NCI-H2196 treated with DMSO at 0.1 percent for 48 hours (cell line): ENCODE data around the gene CFAP97.
"Not testable (repeated sequence)": the region's sequence is repeated elsewhere in the genome, so short reads cannot be mapped to it uniquely, and the experiment has no call there.

Experiments
- DNase-seq: peaks from one replicate; lab custom pipeline; 2025; ENCODE audit not compliant: unreplicated experiment; lab: John Stamatoyannopoulos, UW

Gene CFAP97

DNA sequence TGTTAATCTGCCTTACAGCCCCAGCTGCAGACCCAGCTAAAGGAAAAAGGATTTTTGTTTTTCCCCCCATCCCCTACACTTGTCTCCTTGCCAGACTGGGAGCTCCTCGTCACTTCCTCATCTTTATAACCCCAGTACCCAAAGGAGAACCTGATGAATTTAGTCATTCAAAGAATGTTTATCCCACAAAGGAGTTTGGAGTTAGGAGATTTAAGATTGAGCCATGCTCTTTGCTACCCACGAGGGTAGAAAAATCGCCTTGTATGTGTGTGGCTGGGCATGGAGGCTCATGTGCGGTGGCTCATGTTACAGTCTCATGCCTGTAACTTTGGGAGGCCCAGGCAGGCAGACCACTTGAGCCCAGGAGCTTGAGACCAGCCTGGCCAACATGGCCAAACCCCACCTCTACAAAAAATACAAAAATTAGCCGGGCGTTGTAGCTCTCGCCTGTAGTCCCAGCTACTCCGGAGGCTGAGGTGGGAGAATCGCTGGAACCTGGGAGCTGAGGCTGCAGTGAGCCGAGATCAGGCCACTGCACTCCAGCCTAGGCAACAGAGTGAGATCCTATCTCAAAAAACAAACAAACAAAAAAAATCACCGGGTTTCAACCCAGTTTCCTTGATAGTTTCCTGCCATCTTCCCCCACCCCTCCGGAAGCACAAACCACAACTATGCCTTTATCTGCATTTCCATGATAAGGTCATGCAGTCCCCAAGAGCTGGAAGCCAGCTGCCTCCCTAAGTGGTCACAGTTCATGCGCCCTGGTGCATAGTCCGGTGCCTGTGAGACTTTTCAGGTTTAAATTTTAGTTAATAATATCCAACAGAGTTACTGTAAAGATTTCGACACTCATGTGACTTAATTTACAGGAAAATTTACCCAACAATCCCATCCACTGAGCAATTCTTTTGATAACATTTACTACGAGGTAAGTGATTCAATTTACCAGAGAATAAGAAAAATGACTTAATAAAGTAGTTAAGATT, 1.5 kb downstream of the CFAP97 start:
- no peak for DNase-seq

DNA sequence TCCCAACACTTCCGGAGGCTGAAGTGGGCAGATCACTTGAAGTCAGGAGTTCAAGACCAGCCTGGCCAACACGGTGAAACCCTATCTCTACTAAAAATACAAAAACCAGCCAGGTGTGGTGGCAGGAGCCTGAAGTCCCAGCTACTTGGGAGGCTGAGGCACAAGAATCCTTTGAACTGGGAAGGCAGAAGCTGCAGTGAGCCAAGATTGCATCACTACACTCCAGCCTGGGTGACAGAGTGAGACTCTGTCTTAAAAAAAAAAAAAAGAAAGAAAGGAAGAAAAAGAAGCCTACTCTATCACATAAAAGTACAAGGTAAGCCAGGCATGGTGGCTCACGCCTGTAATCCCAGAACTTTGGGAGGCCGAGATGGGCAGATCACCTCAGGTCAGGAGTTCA, 5.6 kb downstream of the CFAP97 start:
- DNase-seq, result not testable (repeated sequence)

DNA sequence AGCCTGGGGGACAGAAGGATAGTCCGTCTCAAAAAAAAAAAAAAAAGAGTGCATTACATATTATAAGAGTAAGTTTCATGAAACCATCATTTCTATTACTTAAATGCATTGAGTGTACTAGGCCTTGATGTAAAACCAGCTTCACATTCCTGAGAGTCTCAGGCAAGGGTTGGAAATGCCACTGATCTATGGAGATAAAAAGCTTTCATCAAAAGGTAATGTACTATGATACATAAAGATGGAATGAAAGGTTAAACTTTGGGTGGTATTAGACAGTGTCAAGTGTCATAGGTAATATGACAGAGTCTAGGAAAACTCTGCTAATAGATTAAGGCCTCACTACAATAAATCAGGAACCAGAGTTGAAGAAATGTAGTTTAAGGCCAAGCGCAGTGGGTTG, 7.4 kb downstream of the CFAP97 start:
- no peak for DNase-seq

DNA sequence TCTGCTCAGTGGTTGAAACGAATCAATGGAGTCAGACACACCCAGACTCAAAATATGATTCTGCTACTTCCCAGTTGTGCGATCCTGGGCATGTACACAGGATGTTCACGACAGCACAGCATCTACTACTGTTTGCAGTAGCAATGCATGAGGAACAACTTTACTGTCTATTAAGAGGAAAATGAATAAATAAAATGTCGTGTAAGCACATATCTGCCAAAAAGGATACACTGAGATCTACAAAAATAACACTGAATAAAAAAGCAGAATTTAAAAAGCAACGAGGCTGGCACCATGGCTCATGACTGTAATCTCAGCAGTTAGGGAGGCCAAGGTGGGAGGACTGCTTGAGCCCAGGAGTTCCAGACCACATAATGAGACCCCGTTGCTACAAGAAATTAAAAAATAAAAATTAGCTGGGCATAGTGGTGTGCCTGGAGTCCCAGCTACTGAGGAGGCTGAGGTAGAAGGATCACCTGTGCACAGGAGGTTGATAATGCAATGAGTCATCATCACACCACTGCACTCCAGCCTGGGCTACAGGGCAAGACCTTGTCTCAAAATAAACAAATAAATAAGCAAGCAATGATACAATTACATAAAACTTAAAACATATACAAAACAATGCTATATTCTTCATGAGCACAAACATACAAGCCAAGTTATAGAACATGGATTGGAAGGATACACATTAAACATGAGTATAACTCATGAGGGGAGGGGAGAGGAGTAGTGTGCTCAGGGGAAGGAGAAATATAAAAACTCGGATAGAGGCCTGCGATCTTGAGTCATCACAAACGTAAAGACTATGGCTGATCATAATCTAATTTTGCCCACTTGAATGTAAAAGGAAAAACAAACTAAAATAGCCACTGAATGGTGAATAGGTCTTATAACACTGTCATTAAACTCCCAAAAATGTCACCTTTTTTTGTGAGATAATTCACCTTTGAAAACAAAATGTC, 8.6 kb downstream of the CFAP97 start:
- no peak for DNase-seq

DNA sequence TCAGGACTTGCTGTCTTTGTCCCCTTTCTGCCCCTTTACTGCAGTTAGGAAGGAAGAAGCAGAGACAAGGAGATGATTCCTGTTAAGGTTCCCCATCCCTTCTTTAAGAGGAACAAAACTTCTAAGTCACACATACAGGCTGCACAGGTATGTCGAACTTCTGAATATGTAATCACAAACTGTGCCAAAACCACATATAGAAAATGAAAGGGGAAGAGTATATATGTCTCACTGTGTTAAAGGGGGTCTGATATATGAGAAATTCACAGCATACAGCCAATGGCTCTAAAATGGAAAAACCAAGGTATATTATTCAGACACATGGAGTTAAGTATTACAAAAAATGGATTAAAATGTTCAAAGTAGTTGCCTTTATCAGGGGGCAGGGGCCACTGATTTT, 11.7 kb downstream of the CFAP97 start:
- DNase-seq, result no peak

DNA sequence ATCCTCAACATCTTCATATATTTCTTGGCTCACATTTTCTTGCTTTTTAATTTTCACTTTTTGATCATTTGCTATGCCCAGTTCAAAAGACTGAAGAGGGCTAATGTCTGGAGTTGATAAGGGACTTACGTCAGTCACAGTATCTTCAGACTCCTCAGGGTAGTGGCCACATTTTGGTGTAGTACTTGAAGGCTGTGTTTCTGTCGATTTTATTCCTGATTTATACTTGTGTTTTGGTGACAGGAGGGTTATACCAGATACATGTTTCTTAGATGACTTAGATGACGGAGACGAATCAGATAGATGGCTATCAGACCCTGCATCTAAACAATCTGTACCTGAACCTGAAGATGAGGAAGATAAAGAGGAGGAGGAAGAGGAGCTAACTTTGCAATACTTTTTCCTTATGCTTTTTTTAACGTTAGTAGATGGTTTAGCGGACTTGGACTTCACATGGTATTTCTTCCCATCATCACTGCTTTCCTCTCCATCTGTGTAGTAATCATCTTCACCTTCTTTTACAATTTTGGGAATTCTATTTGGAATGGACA, 13.4 kb downstream of the CFAP97 start:
- no peak for DNase-seq

DNA sequence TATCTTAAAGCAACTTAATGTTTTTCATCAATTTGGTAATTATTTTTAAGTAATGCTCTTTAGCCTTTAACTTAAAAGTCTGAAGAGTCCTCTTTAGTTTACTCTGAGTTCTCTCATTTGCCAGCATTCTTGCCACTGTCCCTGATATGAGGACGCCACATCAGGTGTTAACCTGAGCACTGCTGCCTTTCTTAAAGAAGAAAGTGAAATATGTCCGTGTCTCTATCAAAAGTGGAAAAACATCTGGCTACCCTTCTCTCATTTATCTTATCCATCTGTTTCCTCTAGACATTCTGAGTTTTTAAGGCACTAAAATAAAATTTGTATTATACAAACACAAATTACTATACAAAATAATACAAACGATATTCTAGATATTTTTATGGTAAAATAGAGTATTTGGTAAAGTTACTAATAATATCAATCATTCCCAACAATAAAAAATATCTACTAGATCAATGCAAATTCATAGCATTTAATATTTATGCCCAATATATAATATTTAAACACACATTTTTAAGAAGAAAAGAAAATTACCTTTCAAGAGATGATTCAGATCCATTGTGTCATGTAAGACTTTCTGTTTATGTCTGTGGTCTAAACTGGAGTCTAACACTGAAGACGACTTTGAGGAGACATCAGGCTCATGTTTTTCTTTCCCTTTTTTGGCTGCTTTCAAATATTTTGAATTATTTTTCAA, 14.0 kb downstream of the CFAP97 start:
- DNase-seq, result no peak

DNA sequence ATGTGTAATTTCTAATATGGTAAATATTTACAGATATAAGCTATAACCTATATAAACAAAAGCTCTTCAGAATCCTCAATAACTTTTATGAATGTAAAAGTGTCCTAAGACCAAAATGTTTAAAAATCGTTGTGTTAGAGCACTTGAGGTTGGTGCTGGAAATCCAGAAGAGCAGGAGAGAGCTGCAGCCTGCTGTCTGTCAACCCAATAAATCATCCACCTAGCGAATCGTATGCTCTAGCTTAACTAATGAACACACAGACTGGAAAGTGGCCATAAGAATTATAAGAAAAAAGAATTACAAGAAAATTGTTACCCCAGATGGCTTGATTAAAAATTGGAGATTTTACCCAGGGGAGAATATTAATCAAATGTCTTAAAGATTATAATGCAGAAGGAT, 17.0 kb downstream of the CFAP97 start:
- no peak for DNase-seq

DNA sequence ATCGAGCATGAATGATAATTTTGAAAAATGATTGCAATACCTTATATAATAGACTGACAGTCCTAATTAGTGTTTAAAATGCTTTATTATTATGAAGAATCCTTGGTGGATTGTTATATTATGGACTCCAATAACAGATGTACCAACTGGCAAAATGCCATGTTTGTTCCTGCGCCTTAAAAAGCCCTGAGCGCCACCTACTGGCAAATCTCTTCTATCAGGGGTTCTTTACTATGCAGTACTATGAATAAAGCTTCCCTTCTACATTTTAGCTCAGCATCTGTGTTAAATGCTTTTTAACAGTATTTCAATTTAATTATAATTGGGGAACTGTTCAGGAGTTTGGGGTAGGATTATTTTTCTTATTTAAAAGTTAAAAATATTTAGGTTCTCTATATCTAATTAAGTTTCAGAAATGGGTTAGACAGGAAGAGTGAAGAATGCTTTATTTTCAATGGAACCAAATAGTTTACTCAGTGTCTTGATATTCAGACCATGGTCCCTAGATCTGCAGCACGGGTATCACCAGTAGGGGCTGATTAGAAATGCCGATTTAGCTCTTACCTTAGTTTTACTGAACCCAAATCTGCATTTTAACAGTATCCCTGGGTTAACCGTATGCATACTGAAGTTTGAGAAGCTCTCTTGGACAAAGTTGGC, 20.0 kb downstream of the CFAP97 start:
- DNase-seq, result peak; percentile 44

DNA sequence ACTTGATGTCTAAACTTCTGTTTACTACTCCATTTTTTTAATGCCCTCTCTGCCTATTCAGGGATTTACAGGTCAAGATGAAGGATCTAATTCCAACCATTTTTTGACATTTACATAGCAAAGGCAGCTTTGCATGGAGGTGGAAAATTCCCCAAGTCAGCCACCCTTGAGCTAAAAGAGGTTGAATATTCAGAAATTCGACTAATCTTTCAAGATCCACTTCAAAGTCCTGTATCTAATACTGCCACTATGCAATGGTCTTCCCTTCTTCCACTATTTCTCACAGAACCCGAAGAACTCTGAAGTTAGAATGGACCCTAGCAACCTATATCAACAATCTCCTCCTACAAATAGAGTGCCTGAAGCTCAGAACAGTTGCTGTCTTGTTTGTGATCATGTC, 21.6 kb downstream of the CFAP97 start:
- DNase-seq, result no peak

DNA sequence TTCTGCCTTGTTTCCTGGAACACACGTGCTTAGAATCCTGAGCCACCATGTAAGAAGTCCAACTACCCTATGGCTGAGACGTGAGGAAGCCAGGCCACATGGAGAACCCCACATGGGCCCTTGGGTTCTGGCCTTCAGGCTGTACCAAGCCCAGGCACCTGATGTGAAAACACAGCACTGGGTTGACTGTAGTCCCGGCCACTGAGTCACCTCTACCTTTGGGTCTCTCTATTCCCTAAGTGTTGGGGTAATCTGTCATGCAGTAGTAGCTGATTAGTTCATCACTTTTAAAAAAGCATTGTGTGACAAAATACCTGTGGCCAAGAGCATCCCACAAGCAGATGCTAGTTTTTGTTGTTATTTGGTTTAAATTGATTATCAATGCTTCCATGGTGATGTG, 24.3 kb downstream of the CFAP97 start:
- no peak for DNase-seq

DNA sequence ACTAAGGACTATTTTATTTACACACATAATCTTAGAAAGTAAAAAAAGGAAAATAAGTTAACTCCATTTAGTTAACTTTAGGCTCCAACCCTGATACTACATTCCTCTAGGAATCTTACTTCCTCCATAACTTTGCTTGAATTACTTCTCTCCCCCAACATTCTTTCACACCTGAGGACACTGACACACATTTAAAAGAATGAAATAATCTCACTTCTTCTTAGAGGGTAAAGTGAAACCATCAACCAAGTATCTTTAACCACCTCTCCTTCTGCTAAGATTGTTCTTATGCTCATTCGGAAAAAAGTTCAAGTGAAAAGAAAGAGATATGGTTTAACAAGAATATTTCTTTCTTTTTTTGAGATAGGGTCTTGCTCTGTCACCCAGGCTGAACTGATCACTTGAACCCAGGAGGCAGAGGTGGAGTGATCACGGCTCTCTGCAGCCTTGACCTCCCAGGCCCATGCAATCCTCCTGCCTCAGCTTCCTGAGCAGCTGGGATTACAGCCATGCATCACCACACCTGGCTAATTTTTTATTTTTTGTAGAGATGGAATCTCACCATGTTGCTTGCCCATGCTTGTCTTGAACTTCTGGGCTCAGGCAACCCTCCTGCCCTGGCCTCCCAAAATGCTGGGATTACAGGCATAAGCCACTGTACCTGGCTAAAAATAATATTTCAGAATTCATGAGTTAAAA, 32.3 kb downstream of the CFAP97 start:
- DNase-seq, result no peak

DNA sequence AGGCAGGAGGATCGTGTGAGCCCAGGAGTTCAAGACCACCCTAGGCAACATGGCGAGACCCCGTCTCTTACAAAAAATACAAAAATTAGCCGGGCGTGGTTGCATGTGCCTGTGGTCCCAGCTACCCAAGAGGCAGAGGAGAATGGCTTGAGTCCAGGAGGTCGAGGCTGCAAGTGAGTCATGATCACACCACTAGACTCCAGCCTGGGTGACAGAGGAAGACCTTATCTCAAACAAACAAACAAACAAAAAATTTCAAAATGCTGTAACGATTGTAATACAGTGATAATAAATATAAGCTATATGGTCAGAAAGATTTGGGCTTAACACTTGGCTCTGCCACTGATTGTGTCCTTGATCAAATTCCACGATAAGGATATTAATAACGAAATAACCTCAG, 36.6 kb downstream of the CFAP97 start:
- DNase-seq, result no peak

DNA sequence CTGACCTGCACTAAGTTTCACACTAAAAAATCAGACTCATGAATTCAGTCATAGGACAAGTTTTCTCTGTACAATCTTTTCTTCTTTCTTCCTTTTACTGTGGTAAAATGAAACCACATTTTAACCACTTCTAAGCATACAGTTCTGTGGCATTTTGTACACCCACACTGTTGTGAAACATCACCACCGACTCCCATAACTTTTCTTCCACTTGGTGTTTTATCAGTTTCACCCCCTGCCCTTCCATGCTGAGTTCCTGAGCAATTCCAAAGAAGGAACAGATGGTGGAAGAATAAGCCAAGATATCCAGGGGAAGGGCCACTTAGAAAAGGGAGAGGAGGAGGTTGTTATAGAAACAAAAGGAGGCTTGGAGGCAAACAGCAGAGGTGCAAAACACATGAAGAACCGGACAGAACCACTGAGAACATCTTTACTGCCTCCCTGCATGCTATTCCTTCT, 38.2 kb downstream of the CFAP97 start:
- DNase-seq, result no peak

DNA sequence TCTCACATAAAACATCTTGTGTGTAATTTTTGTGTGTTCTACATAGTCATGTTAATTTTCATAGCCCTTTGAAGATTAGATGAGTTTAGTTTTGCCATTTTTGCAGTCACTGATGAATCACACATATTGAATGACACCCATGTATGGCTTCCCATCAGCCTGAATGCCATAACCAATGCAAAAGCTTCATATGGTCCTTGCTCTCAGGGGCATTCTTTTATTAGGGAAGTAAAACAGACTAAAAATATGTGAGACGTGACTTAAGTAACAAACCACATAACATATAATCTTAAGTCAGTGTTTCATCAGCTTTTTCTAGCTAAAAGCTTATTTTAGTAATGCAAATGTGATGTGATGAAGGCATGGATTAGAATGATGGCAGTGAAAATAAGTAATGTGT, 52.5 kb downstream of the CFAP97 start:
- no peak for DNase-seq

DNA sequence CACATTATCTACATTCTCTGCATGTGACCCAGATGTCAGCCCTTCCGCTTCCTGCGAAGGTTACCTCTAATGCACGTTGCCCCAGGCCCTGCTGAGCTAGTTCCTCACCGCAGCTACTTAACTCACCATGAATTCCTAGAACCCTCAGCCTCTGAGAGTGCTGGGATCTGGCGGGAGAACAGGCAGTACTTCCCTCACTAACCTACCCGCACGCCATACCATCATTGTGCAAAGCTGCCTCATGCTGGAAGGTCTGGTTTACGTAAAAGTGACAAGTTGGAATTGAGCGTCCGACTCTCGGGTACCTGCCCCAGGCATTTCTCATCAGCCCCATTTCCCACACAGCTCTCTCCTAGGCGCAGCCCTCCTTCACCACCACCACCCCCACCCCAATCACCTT, 54.4 kb downstream of the CFAP97 start:
- DNase-seq, result no peak

DNA sequence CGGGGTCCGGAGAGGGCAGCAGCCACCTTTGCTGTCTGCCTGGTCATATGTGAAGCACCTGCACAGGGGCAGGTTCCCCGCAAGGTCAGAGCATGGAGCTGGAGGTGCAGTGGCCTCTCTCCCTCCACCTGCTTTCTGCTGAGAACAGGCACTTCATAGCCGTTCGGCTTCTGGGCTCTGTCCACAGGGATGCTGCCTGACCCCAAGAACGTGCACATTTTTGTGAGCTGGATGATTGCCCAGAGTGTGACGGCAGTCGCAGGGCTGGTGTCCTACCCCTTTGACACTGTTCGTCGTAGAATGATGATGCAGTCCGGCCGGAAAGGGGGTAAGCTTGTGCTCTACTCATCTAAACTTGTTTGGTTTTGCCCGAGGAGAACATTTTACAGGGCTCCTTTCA, 58.2 kb downstream of the CFAP97 start:
- DNase-seq, result no peak

DNA sequence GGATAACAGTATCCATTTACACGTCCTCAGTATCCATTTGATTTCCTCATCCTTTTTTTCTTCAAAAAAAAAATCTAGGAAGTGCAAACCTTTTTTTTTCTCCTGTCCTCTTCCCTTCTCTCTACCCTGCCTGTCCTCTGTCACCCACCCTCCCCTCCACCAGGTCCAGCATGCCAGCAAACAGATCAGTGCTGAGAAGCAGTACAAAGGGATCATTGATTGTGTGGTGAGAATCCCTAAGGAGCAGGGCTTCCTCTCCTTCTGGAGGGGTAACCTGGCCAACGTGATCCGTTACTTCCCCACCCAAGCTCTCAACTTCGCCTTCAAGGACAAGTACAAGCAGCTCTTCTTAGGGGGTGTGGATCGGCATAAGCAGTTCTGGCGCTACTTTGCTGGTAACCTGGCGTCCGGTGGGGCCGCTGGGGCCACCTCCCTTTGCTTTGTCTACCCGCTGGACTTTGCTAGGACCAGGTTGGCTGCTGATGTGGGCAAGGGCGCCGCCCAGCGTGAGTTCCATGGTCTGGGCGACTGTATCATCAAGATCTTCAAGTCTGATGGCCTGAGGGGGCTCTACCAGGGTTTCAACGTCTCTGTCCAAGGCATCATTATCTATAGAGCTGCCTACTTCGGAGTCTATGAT, 59.1 kb downstream of the CFAP97 start:
- no peak for DNase-seq

DNA sequence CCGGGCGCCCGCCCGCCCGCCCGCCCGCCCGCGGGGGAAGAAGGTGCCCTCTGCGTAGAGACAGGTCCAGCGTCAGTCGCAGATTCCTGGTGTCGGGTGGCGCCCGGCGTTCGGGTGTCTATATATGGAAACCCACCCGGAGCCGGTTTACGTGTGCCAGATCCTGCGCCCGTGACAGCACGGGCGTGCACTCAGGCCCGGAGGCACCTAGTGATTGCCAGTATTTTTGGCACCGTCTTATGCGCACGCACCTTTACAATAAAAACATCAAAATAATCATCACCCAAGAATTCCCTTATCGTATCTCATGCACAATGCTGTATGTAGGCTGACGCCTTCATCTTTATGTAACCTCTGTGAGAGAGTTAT, 60.2 kb downstream of the CFAP97 start:
- no peak for DNase-seq
